HG03575 (cell line): Measurements from ENCODE around the gene PDE4B.

Source experiments
- ATAC-seq: cut with Tn5 transposase; IDR thresholded peaks from one replicate; pipeline ENCODE4 v1.9.1; 2021; ENCODE audit not compliant: unreplicated experiment, insufficient number of reproducible peaks, low FRiP score; ENCODE audit errors: extremely low read depth

Gene PDE4B

DNA sequence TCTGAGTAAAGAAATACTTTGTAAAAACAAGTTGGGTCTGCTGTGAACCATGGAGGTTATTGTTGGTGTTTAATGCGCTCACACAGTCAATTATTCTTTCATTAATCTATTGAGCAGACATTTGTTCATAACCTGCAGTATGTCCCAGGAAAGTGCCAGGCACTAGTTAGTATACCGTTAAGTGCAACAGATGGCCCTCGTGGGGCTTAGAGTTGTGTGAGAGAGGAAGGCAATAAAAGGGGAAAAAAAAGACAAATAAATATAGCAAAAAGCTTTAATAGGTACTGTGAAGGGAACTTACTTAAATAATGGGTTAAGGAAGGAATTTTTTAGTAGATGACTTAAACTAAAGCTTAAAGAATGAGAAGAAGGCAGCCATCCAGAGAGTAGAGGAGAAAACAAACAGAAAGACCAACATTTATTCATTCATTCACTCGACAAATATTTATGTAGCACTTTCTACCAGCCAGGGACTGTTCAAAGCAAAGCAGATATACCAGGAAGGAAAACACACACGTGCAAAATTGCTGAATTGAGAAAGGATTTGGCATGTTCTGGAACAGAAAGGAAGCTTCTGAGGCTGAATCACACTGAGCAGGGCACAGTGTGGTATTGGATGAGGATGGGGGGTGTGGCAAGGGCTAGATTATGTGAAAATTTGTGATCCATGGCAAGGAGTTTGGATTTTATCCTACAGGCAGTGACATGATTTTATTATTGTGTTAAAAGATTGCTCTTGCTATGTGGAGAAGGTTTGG, 445.2 kb downstream of the PDE4B start:
- no peak for ATAC-seq

GRCh38 chr1:66239834-66240233, 447.1 kb downstream of the PDE4B start:
- no peak for ATAC-seq

DNA sequence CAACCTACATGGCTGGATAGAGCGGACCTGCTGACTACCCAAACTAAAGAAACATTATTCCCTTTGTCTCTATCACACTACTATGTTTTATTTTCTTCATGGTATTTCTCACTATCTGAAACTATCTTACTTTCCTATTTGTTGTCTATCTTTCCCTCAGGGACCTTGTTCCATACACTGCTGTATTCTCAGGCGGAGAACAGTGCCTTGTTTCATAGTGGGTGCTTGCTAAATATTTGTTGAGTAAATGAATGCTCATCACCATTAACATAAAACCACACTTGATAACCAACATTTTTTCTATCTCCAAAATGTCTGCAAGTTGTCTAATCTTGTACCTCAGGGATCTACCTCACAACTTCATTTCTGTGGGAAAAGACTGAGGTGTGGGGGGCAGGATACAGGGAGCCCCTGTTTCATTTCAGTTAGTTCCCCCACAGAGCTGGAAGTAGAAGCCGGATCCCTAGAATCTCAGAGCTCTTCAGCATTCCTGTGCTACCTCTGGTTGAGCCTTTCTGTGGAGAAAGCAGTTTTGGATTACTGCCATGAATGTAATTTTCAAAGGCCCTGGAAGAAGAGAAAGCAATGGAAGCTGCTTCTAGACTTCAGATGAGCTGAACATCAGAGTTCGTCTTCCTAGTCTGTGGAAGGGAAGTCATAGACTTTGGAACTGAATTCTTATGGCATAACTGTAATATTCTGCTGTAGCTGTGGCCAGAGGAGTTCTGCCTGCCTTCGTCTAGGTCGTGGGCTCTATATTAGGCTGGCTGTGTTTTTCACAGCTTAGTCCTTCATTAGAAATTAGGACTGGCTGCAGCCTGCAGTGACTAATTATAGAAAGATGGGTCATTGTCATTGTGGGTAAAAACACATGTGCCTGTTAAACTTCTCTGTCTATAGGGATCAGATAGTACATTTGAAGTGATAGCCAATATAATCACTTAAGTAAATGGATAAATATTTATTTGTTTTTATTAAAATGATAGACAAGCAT, 448.1 kb downstream of the PDE4B start:
- ATAC-seq = no peak

DNA sequence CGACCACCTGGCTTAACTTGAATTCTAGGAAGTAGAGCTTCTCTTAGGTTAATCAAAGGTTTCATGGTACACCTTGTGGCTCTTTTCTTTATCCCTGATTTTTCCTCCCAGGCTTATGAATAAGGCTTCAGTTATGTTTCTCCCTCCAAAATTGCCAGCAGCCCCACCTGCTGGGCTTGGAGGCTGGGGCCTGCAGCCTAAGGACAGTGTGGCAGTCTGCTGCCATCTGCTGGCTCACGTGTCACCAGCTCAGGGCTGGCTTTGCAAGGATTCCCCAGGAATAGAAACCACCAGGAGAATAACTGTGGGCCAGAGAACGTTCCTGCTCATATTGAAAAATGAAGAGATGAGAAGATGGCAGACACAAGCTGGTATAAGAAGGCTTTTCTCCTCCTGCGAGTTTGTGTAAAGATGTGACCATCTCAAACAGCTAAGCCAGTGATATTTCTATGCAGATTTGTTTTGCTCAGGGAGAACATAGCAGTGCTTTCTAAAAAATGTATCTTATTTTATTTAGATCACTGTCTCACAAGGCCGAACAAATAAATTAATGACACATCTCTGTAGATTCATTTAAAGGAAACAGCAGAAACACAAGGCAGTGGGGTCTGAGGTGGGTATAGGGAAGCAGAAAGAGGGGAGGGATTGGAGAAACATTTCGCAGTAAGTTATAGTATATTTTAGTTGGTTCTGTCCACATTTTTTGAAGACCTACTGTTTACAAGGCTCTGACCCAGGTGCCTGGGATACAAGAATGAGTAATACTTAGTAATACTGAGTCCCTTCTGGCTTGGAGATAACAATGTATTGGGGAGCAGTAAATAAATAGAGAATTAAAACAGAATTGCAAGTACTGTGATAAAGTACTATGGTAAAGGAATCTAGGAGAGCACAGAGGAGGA, 450.2 kb downstream of the PDE4B start:
- peak; percentile 51 for ATAC-seq

- no peak for ATAC-seq
Measured at GRCh38 chr1:66243548-66244130, 450.9 kb downstream of the PDE4B start.

DNA sequence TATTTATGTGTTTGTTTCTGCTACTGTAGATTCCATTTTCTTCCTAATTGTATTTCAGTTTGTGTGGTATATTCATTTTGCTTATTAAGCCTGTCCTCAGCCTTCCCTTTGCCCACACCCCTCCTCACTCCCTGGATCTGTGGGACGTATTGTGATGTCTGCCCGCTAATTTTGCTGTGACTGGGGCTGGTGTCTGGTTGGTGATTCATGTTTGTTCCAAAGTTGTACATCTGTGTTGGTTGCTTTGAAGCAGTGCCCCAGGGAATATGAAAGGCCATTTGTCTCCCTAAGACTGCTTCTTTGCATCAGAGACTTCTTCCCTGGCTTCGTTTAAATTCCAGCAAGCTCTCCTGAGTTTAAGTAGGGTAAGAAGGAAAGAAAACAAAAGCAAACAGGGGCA, 451.7 kb downstream of the PDE4B start:
- no peak for ATAC-seq

- no peak for ATAC-seq
Measured at GRCh38 chr1:66245691-66246090, 453.0 kb downstream of the PDE4B start.

- ATAC-seq = no peak
Measured at GRCh38 chr1:66246351-66247269, 453.9 kb downstream of the PDE4B start.

DNA sequence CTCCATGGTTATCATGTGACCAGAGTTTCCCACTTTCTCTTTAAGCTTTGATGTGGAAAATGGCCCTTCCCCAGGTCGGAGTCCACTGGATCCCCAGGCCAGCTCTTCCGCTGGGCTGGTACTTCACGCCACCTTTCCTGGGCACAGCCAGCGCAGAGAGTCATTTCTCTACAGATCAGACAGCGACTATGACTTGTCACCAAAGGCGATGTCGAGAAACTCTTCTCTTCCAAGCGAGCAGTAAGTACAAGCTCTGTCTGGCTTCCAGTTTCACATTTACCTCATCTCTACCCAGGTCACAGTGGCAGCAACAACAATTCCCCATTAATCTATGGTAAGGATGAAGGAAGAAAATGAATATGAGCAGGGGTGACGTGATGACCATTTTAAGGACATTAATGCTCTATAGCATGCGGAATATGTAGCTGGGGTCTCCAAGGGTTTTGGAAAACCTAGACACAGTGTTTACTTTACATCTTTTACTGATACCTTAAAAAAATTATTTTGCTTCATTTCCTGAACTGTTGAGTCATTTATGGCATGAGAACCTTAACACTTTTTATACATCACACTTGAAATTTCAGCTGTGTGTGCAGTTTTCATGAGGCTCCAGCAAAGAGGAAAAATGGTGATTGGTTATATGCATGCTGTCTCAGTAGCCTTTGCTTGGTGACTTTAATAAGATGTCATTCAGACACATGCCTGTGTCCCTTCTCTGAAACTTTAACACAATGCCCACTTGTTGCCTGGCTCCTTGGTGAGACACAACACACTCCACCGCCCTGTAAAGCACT, 454.9 kb downstream of the PDE4B start:
- ATAC-seq = no peak

DNA sequence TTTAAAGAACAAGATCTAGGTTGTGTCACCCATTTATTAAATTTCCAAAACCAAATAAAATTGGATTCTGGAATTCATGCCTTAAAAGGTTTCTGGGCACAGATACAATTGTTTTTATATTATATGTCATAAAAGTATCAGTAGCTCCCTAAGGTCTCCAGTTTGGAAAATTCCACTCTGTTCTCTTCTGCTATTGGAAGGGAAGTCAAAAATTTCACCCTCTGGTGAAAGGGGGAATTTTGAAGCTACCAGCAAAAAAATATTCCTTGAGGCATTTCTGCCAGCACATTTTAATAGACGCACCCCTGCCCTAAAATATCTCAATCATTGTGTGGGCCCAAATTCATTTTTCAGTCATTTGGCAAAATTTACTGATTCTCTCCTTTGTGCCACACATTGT, 455.6 kb downstream of the PDE4B start:
- ATAC-seq = no peak

DNA sequence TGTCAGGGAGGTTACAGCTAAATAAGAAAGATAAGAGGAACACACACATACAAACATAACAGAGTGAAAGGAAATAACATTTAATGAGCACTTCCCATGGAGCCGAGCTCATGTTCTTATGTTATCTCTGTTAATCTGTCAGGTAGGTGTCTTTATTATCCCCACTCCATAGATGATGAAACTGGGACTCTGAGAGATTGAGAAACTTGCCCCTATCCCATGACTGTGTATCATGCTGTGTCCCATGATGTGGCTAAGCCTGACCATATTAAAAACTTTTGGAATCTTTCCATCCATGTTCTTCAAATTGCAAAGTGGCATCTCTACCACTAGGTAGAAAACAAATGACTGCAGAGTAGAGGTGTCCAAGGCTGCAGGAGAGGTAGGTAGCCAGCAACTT, 456.1 kb downstream of the PDE4B start:
- no peak for ATAC-seq

DNA sequence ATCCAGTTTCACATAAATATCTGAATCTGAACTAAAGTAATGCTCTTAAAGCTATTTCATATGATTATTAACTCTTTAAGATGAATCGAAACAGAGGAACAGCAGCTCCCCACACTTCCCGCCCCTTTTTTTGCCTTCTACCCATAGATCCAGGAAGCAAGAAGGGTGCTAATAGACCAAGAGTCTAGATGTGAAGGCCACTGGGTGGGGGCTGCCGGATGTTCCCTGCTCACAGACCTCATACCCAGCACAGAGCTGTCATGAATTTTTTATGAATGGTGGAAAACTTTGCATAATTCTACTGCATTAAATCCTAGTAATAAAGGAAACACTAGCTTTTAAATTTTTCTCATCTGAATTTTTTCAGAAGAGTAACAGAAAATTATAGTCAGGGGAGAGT, 457.4 kb downstream of the PDE4B start:
- ATAC-seq = no peak

- no peak for ATAC-seq
Measured at GRCh38 chr1:66250478-66250877, 457.8 kb downstream of the PDE4B start.

DNA sequence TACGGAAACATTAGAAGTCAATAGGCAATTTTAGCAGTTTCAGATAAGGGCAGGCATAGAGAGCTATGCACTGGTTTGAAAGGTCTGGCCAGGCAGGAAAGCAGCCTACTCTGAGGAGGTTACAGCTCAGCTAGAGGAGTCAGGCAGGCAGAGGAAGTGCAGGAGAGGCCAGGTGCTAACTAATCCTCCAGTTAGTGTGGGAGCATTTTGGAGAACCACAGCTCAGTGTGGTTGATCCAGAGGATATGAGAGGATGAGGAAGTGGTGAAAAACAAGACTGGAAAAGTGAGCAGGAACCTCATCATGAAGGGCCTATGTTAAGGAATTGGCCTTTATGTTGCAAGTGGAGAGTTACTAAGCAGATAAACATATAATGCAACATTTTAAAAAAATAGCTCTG, 458.9 kb downstream of the PDE4B start:
- no peak for ATAC-seq

DNA sequence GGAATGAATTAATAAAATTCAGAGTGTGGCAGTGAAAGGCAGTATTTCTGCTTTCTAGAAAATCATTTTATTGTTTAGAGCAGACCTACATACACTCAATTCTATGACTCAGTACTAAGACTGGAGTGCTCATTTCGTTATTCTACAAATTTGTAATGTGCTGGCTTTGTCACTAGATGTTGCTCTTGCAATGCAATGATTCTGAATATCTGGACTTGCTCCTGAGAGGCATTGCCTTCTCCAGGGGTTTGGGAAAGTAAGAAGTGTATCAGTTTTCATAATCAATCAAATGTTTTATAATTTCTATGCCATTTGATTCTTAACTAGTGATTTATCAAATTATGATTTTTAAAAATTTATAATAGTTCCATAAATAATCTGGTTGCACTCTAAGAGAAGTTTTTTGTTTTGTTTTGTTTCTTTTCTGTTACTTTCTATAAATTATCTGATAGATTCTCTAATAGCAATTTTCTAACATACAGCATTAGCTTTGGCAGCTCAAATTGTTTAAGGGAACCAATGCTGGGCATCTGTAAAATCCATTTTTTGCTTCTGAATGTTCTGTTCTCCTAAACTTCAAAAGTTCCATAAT, 460.7 kb downstream of the PDE4B start:
- peak; percentile 64 for ATAC-seq

DNA sequence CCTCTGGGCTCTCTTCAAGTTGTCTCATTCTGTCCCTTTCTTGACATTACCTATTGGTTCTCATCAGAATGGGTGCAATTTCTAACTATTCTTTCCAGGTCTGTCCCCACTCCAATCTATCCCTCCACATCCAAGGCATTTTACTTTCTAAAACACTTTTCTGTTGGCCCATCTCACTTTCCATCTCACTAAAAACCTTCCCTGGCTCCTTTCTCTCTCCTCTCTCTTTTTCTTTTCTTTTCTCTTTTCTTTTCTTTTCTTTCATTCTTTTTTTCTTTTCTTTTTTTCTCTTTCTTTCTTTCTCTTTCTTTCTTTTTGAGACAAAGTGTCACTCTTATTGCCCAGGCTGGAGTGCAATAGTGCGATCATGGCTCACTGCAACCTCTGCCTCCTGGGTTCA, 462.1 kb downstream of the PDE4B start:
- no peak for ATAC-seq
